GM12892 (cell line): ENCODE measurements around the gene MAGED1.

ENCODE experiments used
- POLR2AphosphoS5 ChIP-seq: IDR thresholded peaks from 2 replicates; pipeline ENCODE4 v1.6.1; 2011; ENCODE audit warnings: low read depth, low read length, control low read depth
- TAF1 ChIP-seq: IDR thresholded peaks from 2 replicates; pipeline ENCODE4 v1.6.1; 2011; ENCODE audit warnings: low read depth, mild to moderate bottlenecking, control low read depth, low read length, borderline replicate concordance

DNA sequence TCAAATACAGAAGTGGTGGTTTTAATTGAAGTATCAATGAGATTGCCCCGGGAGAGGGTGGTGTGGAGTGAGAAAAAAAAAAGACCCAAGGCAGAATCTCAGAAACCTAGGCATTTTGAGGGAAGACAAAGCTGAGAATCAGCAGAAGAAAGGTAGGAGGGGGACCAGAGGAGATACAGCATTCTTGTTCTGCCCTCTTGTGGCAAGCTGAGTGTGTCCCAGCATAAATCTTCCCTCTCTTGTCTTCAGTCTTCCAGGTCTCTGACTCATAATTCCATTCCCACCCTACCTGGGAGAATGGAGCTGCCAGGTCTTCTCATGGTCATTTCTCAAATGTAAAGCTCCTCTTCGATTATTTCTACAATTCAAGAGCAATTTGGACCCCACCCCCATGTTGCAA, 32.7 kb upstream of the MAGED1 start:
- TF ChIP-seq POLR2AphosphoS5, result no peak
- no peak for TF ChIP-seq TAF1
